HEK293 (cell line): ENCODE data around the gene DNAJC6.

Experiments used
- YY1 ChIP-seq: fragments of 450-650 bp; formaldehyde crosslinking; IDR thresholded peaks from 2 replicates; pipeline ENCODE4 v1.5.1; 2018; ENCODE audit warnings: missing biosample characterization, missing genetic modification characterization
- ZNF777 ChIP-seq: fragments of 450-650 bp; formaldehyde crosslinking; IDR thresholded peaks from 2 replicates; pipeline ENCODE4 v1.5.1; 2017; ENCODE audit warnings: missing biosample characterization, missing genetic modification characterization, borderline replicate concordance

DNA sequence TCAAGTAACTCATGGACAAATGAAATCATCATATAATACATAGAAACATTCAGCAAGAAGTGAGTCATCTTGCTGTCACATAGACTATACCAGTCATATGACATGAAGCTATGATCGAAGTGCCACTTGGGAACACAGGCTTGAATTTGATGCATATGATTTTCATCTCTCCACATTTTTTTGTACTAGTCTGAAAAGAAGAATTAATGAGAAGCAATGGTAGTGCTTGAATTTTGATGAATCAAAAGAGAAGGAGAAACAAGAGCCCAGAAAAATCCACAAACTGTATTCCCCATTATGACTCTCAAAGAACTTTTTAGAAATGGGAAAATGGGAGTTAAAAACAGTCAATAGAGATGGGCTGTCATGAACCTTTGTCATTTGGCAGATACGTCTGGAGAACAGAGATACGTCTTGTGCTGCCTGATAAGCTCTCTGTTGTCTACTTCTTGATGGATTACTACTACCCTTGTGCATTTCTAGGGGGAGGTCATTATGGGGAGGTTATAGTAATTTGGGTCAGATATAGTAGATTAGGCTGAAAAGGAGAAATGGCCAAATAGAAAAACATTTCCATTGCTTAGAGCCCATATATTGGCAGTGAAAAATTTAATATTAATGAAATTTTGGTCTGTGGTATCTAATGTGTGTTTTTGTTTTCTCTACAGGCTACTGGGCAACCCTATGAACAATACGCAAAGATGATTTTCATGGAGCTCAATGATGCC lies 103.1 kb downstream of the DNAJC6 start:
- TF ChIP-seq YY1 (tag by site-specific recombination) (no peak), ZNF777 (tag by site-specific recombination) (no peak)
